ENCODE results near the gene NOP10.
A peak's percentile ranks its signal among the peaks of the same experiment; 100 is the strongest.

- TF ChIP-seq POLR2A (IDR thresholded peaks at IDR 0.05; ENCODE audit: low read depth, low read length) (peak; percentile 62), POLR2AphosphoS5 (IDR thresholded peaks at IDR 0.05; ENCODE audit: low read depth, low read length) (no peak; the same call in 1 of the 2 replicates), TAF1 (IDR thresholded peaks at IDR 0.05; ENCODE audit: low read depth, low read length) (no peak)
Observed at GRCh38 chr15:34367101-34368081, 24.5 kb upstream of the NOP10 start, which contains the start of gene LPCAT4.
